ENCODE data around the gene RANBP1. TPM values are rescaled to one million over a fixed set of nuclear protein-coding genes. Genes with fewer than 3 reads are reported as not detected.

Gene RANBP1
- total and polyA plus RNA-seq, 2 donors (not counting 1 experiment from before 2014, with no cell fraction given): 67.0 to 77.6 TPM

- peaks cover under 1% of the 10 kb centered on the region for H4K20me1 ChIP-seq (ENCODE audit: control insufficient read depth, insufficient read depth, low read length, poor library complexity, severe bottlenecking)
- ATAC-seq (ENCODE audit: low read depth) (no peak), DNase-seq (no peak)
- intact Hi-C loops (cut with micrococcal nuclease): loop anchor here (10.0 kb wide), 1 partner anchor 235 kb away; the partner anchor contains the start of genes GNB1L and RTL10
- peaks cover 13% of the 10 kb centered on the region for H3K79me2 ChIP-seq (ENCODE audit: control insufficient read depth, insufficient read depth, low read length)
- no peaks in the 10 kb centered on the region for H3K9me3 ChIP-seq (ENCODE audit: control extremely low read depth in 1 of 3, control insufficient read depth in 2 of 3, insufficient read depth in 1 of 3, low read length in 2 of 3)
- Mint-ChIP-seq H3K9me3 (ENCODE audit: insufficient read depth) (no peaks in the 10 kb centered on the region), H3K4me1 (no peaks in the 10 kb centered on the region), H3K27ac (no peak overlapping the region), H3K27me3 (no peaks in the 10 kb centered on the region), H3K4me3 (no peak overlapping the region)
- no peak overlapping the region for H3K4me3 ChIP-seq (ENCODE audit: control extremely low read depth in 1 of 5, extremely low read depth in 1 of 5, insufficient read depth in 1 of 5, low read depth in 2 of 5, low read length in 4 of 5)
- H3K27me3 ChIP-seq (replicated peaks in 1 of 4; ENCODE audit: control extremely low read depth in 1 of 4, control insufficient read depth in 3 of 4, insufficient read depth in 4 of 4, low read length in 3 of 4): no peaks in the 10 kb centered on the region
- H3K9ac ChIP-seq (ENCODE audit: low read length): no peak overlapping the region
- no peak overlapping the region for H3K27ac ChIP-seq (ENCODE audit: low read length in 2 of 2)
- peaks cover 4 to 73% of the 10 kb centered on the region in 2 experiments for H3K36me3 ChIP-seq (replicated peaks in 1 of 2; ENCODE audit: control extremely low read depth in 1 of 2, control insufficient read depth in 1 of 2, extremely low read depth in 1 of 2, insufficient read depth in 2 of 2, low read length in 1 of 2)
- CTCF ChIA-PET: interaction anchor here (1.3 kb wide), 1 partner anchor 28 kb away, joined by 3 read pairs; no protein-coding TSS in a partner anchor
- POLR2A ChIA-PET: no interaction called here
- no peak overlapping the region for H2AFZ ChIP-seq (ENCODE audit: insufficient read depth, low read depth, low read length, poor library complexity, severe bottlenecking)
- 97% methylated on average over 9 of the region's 11 CpGs for WGBS (ENCODE audit: insufficient coverage)
- H3K4me1 ChIP-seq (ENCODE audit: control insufficient read depth in 2 of 2, insufficient read depth in 2 of 2, low read length in 2 of 2): no peaks in the 10 kb centered on the region
- TF ChIP-seq EZH2 (IDR thresholded peaks at IDR 0.05; ENCODE audit: borderline replicate concordance, insufficient read depth, low read depth, low read length, poor library complexity, severe bottlenecking): no peak
- no peak for TF ChIP-seq CTCF (IDR thresholded peaks at IDR 0.05)
- H3K4me2 ChIP-seq (replicated peaks; ENCODE audit: low read depth, low read length, poor library complexity, severe bottlenecking): no peak overlapping the region
Observed at GRCh38 chr22:20089977-20090729, 25.8 kb upstream of the RANBP1 start.

- Histone ChIP-seq H3K27me3 (replicated peaks in 1 of 4; ENCODE audit: control extremely low read depth in 1 of 4, control insufficient read depth in 3 of 4, insufficient read depth in 4 of 4, low read length in 3 of 4) (no peaks in the 10 kb centered on the region), H4K20me1 (ENCODE audit: control insufficient read depth, insufficient read depth, low read length, poor library complexity, severe bottlenecking) (no peaks in the 10 kb centered on the region), H3K4me3 (ENCODE audit: control extremely low read depth in 1 of 5, extremely low read depth in 1 of 5, insufficient read depth in 1 of 5, low read depth in 2 of 5, low read length in 4 of 5) (no peak overlapping the region), H3K4me2 (replicated peaks; ENCODE audit: low read depth, low read length, poor library complexity, severe bottlenecking) (no peak overlapping the region), H3K9me3 (ENCODE audit: control extremely low read depth in 1 of 3, control insufficient read depth in 2 of 3, insufficient read depth in 1 of 3, low read length in 2 of 3) (no peaks in the 10 kb centered on the region), H3K79me2 (ENCODE audit: control insufficient read depth, insufficient read depth, low read length) (peaks cover 8% of the 10 kb centered on the region), H3K4me1 (ENCODE audit: control insufficient read depth in 2 of 2, insufficient read depth in 2 of 2, low read length in 2 of 2) (no peaks in the 10 kb centered on the region), H3K36me3 (replicated peaks in 1 of 2; ENCODE audit: control extremely low read depth in 1 of 2, control insufficient read depth in 1 of 2, extremely low read depth in 1 of 2, insufficient read depth in 2 of 2, low read length in 1 of 2) (peaks cover 4 to 76% of the 10 kb centered on the region in 2 experiments), H3K9ac (ENCODE audit: low read length) (no peak overlapping the region), H2AFZ (ENCODE audit: insufficient read depth, low read depth, low read length, poor library complexity, severe bottlenecking) (no peak overlapping the region), H3K27ac (ENCODE audit: low read length in 2 of 2) (no peak overlapping the region)
- ATAC-seq (ENCODE audit: low read depth): no peak
- 79% methylated on average over 6 of the region's 9 CpGs for WGBS (ENCODE audit: insufficient coverage)
- Mint-ChIP-seq H3K4me3 (no peak overlapping the region), H3K27me3 (no peaks in the 10 kb centered on the region), H3K27ac (no peak overlapping the region), H3K4me1 (no peaks in the 10 kb centered on the region), H3K9me3 (ENCODE audit: insufficient read depth) (no peaks in the 10 kb centered on the region)
- ChIA-PET CTCF (interaction anchor here (1.3 kb wide), 1 partner anchor 29 kb away, joined by 3 read pairs; no protein-coding TSS in a partner anchor), POLR2A (interaction anchor here (0.6 kb wide), 1 partner anchor 954 kb away, joined by 3 read pairs; no protein-coding TSS in a partner anchor)
- DNase-seq: no peak
- TF ChIP-seq CTCF (IDR thresholded peaks at IDR 0.05) (no peak), EZH2 (IDR thresholded peaks at IDR 0.05; ENCODE audit: borderline replicate concordance, insufficient read depth, low read depth, low read length, poor library complexity, severe bottlenecking) (no peak)
- intact Hi-C loops (cut with micrococcal nuclease): no loop called here
Observed at GRCh38 chr22:20090730-20091240, 25.1 kb upstream of the RANBP1 start.
